NCI-H1436 (cell line): ENCODE data around the gene FAM90A26.
"Not testable (repeated sequence)": the region's sequence is repeated elsewhere in the genome, so short reads cannot be mapped to it uniquely, and the experiment has no call there.

Experiments
- DNase-seq: peaks from one replicate; lab custom pipeline; 2025; lab: John Stamatoyannopoulos, UW

Gene FAM90A26, protein sequence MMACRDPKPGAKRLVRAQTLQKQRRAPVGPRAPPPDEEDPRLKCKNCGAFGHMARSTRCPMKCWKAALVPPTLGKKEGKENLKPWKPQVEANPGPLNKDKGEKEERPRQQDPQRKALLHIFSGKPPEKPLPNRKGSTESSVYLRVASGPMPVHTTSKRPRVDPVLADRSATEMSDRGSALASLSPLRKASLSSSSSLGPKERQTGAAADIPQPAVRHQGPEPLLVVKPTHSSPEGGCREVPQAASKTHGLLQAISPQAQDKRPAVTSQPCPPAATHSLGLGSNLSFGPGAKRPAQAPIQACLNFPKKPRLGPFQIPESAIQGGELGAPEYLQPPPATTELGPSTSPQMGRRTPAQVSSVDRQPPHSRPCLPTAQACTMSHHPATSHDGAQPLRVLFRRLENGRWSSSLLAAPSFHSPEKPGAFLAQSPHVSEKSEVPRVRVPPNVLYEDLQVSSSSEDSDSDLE

DNA sequence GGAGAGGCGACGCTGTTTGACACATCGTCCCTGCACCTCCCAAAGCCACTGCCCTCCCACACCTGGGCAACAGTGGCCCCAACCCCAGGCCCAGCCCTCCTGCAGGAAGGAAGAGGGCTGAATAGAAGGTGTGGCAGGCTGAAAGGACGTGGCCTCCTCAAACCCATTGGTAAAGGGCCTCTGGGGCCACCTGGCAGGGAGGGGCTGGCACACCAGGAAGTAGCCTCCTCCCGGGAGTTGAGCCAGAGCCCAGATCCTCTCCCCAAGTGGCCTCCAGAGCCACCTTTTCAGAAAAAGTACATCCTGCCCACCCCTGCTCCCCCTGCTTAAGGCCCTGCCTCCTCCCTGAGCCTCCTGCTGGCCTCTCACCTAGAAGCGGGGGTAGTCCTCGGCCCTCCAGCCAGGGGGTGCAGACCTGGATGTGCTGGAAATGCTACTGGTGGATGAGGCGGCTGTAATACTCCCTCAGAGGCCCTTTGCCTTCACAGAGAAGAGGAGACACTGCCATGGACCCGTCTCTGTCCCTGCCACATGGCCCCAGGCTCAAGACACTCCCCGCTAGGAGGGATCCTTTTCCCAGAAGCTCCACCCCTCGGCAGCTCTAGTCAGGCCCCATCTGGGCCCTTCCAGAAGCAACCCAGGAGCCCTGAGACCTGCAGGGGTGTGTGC lies at the start of gene FAM90A26:
FAM90A26 (plus strand) TSS at position 619 of the 669 bp plus-strand sequence. CDS start 2,764 bp downstream, outside the sequence.
- DNase-seq: not testable (repeated sequence)

DNA sequence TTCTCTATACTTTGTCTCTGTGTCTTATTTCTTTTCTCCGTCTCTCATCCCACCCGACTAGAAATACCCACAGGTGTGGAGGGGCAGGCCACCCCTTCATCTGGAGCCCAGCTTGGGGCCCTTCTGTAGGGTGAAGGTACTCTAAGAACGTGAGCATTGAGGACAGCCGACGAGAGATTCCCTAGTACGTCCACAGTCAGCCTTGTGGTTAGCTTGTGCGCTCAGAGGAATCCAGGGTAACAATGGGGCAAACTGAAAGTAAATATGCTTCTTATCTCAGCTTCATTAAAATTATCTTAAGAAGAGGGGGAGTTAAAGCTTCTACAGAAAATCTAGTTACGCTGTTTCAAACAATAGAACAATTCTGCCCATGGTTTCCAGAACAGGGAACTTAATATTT lies 47.5 kb upstream of the FAM90A26 start:
- DNase-seq: not testable (repeated sequence)

DNA sequence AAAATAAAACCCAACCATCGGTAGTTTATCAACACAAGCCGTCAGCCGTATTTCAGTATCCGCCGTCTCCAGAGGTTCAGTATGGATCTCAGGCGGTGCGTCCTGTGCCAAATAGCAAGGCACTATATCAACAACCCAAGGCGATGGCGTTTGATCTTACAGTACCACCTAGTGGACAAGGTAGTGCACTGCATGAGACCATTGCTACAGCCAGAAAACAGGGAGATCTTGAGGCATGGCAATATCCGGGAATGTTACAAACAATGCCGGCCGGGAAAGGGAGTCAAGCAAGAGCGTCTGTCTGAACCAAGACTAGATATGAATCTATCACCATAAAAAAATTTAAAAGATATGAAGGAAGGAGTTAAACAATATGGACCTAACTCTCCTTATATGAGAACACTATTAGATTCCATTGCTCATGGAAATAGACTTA lies 46.6 kb upstream of the FAM90A26 start:
- not testable (repeated sequence) for DNase-seq

DNA sequence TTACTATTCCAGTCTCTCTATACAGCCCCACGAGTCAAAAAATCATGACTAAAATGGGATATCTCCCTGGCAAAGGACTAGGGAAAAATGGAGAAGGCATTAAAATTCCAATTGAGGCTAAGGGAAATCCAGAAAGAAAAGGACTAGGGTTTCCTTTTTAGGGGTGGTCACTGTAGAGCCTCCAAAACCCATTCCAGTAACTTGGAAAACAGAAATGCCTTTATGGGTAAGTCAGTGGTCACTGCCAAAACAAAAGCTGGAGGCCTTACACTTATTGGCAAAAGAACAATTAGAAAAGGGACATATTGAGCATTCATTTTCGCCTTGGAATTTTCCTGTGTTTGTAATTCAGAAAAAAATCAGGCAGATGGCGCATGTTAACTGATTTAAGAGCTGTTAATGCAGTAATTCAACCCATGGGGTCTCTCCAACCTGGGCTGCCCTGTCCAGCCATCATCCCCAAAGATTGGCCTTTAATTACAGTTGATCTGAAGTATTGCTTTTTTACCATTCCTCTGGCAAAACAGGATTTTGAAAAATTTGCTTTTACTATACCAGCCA lies 44.5 kb upstream of the FAM90A26 start:
- not testable (repeated sequence) for DNase-seq

DNA sequence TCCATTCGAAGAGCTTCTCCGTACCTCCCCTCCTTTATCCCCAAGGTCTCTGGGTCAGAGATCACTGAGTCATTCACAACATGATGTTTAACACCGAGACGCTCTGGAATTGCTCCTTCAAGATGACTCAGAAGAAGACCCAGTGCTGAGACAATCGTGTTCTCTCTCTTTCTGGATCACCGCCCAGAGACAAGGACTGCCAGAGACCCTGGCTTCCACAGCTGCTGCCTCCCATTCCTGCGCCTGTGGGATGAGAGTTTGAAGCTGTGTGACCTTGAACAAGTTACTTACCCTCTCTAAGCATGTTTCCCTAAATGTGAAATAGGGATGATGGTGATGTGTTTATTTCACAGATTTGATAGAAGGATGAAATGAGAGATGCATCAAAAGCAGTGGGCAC lies 38.8 kb upstream of the FAM90A26 start:
- DNase-seq: not testable (repeated sequence)

DNA sequence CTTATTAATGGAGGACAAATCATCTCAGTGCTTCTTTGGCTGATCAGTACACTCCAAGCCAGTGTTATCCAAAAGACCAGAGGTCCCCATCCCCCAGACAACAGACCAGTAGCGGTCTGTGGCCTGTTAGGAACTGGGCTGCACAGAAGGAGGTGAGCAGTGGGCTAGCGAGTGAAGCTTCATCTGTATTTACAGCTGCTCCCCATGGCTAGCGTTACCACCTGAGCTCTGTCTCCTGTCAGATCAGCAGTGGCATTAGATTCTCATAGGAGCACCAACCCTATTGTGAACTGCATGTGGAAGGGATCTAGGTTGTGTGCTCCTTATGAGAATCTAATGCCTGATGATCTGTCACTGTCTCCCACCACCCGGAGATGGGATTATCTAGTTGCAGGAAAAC lies 37.4 kb upstream of the FAM90A26 start:
- not testable (repeated sequence) for DNase-seq

DNA sequence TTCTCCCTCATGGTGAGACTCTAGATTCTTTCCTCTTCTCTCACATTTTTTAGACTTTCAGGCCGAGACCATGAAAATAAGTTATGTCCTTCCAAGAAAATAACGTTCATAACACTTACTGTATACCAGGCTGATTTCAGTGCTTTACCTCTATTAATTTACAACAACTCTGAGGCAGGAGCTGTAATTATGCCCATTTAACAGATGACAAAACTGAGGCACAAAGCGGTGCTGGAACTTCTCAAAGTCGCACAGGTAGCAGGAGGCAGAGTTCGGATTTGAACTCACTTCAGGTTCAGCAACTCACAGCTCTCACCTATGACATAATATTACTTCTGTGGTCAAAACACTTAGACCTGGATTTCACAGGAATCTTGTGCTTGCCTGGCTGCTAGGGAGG lies 36.2 kb upstream of the FAM90A26 start:
- DNase-seq: not testable (repeated sequence)

DNA sequence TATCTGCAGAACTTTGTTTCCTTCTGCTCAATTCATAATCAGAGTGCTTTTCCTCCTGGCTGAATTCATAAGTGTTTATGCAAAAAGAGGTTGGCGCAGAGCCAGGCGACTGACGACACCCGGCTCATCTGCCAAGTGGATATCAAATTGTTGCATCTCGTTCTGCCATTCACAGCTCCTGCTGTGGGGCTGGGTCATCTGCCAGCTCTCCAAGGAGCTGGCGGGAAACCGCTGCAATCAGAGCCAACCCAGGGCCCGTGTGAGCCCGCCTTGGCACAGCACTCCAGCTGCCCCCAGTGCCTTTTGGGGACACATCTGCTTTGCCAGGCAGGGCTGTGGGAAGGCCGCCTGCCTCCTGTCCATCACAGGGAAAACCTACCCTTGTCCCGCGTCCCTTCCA lies 35.7 kb upstream of the FAM90A26 start:
- not testable (repeated sequence) for DNase-seq

DNA sequence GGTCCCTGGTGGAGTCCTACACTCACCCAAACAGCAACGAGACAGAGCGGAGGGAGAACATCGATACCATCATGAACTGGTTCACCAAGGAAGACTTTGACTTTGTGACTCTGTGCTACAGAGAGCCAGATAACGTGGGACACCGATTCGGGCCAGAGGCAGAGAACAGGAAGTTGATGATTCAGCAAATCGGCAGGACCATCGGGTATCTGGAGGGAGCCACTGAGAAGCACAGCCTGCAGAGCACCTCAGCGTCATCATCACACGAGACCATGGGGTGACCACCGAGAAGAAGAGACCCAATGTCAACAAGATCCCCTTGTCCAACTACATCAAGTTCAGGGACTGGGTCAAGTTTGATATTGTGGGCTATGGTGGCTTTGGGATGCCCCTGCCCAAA lies 29.2 kb upstream of the FAM90A26 start:
- DNase-seq: not testable (repeated sequence)

DNA sequence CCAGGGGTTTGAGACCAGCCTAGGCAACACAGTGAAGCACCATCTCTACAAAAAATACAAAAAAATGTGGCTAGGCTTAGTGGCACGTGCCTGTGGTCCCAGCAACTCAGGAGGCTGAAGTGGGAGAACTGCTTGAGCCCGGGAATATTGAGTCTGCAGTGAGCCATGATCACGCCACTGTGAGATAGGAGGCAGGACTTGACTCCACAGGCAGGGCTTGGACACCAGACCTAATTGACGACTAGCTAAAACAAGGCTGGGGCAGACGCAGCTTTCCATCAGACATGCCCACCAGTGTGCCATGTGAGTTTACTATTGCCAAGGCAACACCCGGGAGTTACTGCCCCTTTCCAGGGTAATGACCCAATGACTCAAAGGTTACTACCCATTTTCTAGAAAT lies 27.4 kb upstream of the FAM90A26 start:
- DNase-seq: not testable (repeated sequence)

DNA sequence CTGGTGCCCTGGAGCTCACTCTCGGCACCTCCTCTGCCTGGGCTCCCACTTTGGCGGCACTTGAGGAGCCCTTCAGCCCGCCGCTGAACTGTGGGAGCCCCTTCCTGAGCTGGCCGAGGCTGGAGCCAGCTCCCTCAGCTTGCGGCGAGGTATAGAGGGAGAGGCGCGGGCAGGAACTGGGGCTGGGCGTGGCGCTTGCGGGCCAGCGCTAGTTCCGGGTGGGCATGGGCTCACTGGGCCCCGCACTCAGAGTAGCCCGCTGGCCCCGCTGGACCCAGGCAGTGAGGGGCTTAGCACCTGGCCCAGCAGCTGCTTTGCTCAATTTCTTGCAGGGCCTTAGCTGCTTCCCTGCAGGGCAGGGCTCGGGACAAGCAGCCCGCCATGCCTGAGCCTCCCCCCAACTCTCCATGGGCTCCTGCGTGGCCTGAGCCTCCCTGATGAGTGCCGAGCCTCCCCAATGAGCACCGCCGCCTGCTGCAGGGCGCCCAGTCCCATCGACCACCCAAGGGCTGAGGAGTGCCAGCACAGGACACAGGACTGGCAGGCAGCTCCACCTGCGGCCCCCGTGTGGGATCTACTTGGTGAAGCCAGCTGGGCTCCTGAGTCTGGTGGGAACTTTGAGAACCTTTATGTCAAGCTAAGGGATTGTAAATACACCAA lies 26.7 kb upstream of the FAM90A26 start:
- DNase-seq: no peak

DNA sequence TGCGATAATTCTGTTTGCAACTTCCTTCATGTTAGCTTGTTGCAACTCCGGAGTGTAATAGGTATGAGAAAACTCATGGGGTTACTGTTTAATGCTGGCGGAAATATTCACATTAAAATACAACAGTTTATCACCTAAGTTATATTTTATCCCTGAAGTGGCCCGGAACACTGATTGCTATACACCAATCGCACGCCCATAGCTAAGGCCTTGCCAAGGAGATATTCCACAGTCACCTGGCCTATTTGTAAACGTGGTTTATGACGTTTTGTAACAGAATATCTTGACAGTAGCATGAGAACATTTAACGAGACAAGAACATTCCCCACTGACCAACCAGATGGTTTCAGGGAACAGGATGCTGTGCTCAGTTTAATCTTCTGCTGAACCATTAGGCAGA lies 23.2 kb upstream of the FAM90A26 start:
- no peak for DNase-seq

DNA sequence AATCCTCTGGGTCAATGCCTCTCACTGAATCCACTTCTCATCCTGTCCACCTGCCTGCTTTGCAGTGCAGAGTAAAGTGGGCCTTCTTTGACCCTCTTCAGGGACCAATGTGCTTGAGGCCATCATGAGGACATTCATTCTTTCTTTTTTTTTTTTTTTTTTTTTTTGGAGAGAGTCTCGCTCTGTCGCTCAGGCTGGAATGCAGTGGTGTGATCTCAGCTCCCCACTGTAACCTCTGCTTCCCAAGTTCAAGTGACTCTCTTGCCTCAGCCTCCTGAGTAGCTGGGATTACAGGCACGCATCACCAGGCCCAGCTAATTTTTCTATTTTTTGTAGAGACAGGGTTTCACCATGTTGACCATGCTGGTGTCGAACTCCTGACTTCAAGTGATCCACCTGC lies 22.8 kb upstream of the FAM90A26 start:
- DNase-seq: not testable (repeated sequence)

DNA sequence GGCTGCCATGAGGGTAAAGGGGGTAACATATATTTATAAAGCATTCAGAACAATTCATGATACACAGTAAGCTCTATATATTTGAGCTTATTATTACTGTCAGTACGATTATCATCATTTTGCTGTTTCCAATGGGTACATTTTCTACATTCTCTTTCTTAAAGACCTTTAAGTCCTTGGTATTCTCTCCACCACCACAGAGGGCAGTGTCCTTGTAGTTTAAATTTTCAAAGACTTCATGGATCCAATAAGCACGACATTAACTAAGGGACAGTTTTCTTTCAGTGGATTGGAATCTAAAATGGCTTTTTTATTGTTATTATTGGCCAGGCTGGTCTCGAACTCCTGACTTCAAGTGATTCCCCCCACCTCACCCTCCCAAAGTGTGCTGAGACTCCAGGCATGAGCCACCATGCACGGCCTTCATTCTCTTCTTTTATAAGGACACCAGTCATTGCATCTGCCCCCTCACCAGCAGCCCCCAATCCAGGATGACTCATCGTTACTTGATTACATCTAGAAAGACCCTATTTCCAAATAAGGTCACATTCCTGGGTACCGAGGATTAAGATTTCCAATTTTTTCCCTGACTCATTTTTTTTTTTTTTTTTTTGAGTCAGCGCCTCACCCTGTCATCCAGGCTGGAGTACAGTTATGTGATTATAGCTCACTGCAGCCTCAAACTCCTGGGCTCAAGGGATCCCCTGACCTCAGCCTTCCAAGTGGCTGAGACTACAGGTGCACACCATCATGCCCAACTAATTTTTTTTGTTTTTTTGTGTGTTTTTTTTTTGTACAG lies 21.4 kb upstream of the FAM90A26 start:
- DNase-seq: not testable (repeated sequence)

DNA sequence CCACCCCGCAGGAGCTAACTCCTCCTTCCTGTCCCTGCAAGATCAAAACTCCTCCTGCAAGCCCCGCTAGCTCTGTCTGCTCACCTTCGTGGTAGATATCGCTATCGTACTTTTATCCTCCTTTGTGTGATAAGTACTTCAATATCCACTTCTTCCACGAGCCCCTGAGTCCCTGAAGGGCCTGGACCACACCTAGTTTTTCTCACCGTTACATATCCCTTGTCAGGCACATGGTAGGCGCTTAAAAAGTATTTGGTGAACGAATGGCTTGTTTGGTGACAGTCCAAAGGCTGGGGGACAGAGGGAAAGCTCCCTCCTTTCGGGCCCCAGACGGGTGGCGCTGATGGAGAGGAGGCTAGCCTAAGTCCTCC lies 18.4 kb upstream of the FAM90A26 start:
- not testable (repeated sequence) for DNase-seq

DNA sequence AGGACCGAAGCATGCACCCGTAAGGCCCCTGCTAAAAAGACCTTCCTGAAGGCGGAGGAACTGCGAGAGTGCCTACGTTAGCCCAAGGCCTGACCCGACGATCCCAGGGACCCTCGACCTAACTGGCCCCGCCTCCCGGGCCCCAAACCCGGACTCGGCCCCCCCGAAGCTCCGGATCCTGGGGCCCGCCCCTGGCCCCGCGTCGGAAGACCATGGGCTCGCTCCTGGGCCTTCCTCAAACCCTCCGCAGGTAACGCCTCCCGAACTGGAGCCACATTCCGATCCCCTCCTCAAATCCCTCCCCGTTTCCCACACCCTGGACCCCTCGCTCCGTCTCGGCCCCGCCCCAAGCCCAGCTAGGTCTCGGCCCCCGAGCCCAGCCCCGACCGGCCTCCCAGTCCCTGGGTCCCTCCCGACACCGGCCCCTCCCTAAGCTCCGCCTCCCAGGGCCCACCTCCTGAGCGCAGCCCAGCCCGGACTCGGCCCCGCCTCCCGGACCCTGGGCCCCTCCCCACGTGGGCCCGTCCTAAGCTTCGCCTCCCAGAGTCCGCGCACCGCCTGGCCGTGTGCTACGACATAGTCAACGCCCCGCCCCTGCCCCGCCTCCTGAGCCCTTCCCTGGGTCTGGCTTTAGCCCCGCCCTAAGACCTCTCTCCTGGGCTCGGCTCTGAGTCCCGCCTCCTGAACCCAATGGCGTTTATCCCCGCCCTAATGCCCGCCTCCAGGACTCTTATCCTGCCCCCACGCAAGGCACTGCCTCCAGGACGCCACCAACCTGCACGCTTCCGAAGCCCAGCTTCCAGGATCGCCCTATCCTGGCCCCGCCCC lies 17.8 kb upstream of the FAM90A26 start:
- DNase-seq: peak; percentile 7

DNA sequence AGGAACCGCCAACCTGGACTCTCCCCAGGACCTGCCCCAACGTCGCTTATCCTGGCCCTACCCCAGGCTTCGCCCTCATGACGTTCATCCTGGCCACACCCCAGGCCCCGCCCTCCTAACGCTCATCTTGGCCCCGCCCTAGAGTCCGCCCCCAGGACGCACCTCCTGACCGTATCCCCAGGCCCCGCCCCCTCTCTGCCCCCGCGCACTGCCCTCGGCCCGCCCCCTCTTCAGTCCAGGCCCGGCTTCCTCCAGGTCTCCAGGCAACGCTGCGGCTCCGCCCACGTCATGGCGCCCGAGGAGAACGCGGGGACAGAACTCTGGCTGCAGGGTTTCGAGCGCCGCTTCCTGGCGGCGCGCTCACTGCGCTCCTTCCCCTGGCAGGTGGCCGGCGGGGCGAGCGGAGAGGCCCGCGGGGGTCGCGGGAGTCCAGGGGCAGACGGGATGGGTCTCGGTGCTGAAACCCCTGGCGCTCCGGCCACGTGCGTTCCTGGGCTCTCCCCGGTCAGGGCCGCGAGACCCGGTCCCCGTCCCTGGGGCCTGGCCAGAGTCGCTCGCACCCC lies 17.1 kb upstream of the FAM90A26 start:
- DNase-seq: peak; percentile 56

DNA sequence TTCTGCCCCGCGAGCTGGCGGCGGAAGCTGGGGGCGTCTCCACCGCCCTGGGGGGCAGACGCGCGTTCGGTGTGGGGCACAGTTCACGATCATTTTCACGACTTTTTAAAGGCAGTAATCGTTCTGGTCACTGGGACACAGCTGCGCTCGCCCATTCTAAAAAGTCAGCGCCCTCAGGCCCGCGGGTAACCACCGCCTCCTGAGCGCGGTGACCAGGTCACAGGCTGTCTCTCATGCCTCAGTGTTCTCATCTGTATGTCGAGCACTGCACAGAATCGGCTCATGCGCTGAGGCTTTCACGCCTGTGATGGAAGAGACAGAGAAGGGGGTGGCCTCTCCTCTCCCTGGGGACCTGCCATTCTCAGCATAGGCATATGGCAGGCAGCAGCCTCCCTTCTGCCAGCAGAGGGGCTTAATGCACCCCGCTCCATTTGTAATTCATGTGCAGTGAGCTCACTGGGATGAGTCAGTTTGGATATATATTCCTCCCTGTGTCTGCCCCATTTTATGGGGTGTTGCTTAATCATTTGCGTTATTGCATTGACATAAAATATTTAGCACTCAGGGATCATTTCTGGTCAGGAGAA lies 16.5 kb upstream of the FAM90A26 start:
- DNase-seq: not testable (repeated sequence)

DNA sequence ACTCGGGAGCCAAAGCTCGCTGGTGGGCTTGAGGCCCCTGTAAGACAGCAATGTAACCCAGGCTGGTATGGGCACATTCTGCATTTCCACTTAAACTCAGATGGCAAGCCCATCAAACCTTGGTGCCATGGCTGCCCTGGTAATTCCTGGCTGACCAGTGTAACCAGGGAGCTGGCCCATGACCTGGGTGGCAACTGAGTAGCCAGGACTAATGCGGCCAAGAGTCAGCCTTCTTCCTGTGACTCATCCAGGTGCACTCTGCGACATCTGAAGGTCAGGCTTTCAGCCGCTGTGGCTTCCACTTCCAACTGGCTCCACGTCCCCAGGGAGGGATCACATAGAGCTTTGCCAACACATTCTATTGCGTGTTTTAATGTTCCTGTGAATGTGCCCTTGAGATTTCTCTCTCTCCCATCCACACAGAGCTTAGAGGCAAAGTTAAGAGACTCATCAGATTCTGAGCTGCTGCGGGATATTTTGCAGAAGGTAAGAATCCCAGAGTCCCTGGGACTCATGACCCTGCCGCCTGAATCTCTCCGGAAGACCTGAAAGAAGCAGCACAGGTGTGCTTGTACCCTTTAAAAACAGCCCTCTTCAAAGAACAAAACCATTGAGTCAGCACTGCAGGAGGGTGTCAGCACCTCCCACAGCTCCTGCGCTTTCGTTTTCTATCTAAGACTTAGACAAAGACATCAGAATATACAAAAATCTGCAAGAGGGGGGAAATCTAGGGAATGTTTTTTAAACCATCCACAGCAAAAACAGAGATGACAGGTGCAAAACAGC lies 14.9 kb upstream of the FAM90A26 start:
- not testable (repeated sequence) for DNase-seq
